Endothelial cell of umbilical vein (primary cell): ENCODE measurements around the gene GPNMB. TPM values are rescaled to one million over a fixed set of nuclear protein-coding genes. Genes with fewer than 3 reads are reported as not detected.

Experiments
- BruUV-seq: library from RNA; stranded (reverse); fragments of 400-500 nt; replicated peaks from 2 replicates; lab custom pipeline; 2021; lab: Mats Ljungman, UMichigan
- CTCF ChIA-PET: fragments of 300-600, 350-600 bp; sonication (Branson Sonifier 250); formaldehyde crosslinking; loops from one replicate; lab custom pipeline; 2021; ENCODE audit warnings: antibody characterized with exemption, inconsistent platforms; lab: Charles Lee
- POLR2A ChIA-PET: fragments of 300-600, 350-600 bp; sonication (Branson Sonifier 250); formaldehyde crosslinking; loops from one replicate; lab custom pipeline; 2021; ENCODE audit warnings: antibody characterized with exemption, inconsistent platforms; lab: Charles Lee
- DNase-seq: peaks from one replicate; pipeline ENCODE4 v3.0.0-alpha.2; 2011; ENCODE audit warnings: low read depth, low spot score
- FAIRE-seq: peaks from 2 replicates; lab custom pipeline; 2011; peaks lifted over from hg19 to GRCh38; lab: Jason Lieb, UNC
- H2AFZ ChIP-seq: 2 replicates; pipeline ENCODE4 v1.6.0; 2012; ENCODE audit warnings: low read depth, low read length, control low read depth, inconsistent platforms
- H3K27ac ChIP-seq: 2 replicates; pipeline ENCODE4 v1.5.1; 2011; ENCODE audit warnings: low read depth, mild to moderate bottlenecking, control low read depth, low read length, moderate library complexity; ENCODE audit not compliant: insufficient read depth
- H3K27me3 ChIP-seq, 2 experiments: 2 replicates each; pipeline versions ENCODE4 v1.6.0 to v1.6.1; 2011; ENCODE audit warnings: low read length in 2 of 2, mixed read lengths in 1 of 2; ENCODE audit not compliant: control insufficient read depth in 2 of 2, insufficient read depth in 2 of 2
- H3K36me3 ChIP-seq, 2 experiments: 2 replicates in 1 of 2; 3 replicates in 1 of 2; pipeline ENCODE4 v1.5.1; 2011; ENCODE audit warnings: low read length in 2 of 2, mild to moderate bottlenecking in 1 of 2, moderate library complexity in 1 of 2; ENCODE audit not compliant: control insufficient read depth in 2 of 2, insufficient read depth in 2 of 2; ENCODE audit errors: extremely low read depth in 1 of 2
- H3K4me1 ChIP-seq: 3 replicates; pipeline ENCODE4 v1.5.1; 2011; ENCODE audit warnings: mild to moderate bottlenecking, low read length; ENCODE audit not compliant: control insufficient read depth, insufficient read depth; ENCODE audit errors: extremely low read depth
- H3K4me2 ChIP-seq: 2 replicates; pipeline ENCODE4 v1.6.1; 2011; ENCODE audit warnings: low read length, control low read depth, mixed read lengths; ENCODE audit not compliant: insufficient read depth
- H3K4me3 ChIP-seq, 3 experiments: fragments of 200-600 bp in 1 of 3; sonication (generic), shearing (Covaris generic) in 1 of 3; replicated peaks in 1 of 3; 2 replicates each; pipeline ENCODE4 v1.5.1; 2011 to 2016; ENCODE audit warnings: control low read depth in 3 of 3, low read length in 3 of 3, mild to moderate bottlenecking in 2 of 3, inconsistent platforms in 1 of 3, low read depth in 1 of 3, moderate library complexity in 1 of 3; ENCODE audit not compliant: insufficient read depth in 1 of 3
- H3K79me2 ChIP-seq: 2 replicates; pipeline ENCODE4 v1.6.0; 2012; ENCODE audit warnings: low read length, inconsistent platforms; ENCODE audit not compliant: control insufficient read depth, insufficient read depth
- H3K9ac ChIP-seq: replicated peaks from 2 replicates; pipeline ENCODE3; 2011; ENCODE audit warnings: low read length, control low read depth; ENCODE audit not compliant: insufficient read depth; ENCODE audit errors: extremely low read depth
- H3K9me1 ChIP-seq: replicated peaks from 3 replicates; pipeline ENCODE4 v1.6.0; 2011; ENCODE audit warnings: mild to moderate bottlenecking, low read length; ENCODE audit not compliant: control insufficient read depth, insufficient read depth; ENCODE audit errors: extremely low read depth
- H3K9me3 ChIP-seq: replicated peaks from 2 replicates; pipeline ENCODE4 v1.5.1; 2012; ENCODE audit warnings: low read length, inconsistent platforms; ENCODE audit not compliant: control insufficient read depth, insufficient read depth
- H4K20me1 ChIP-seq: replicated peaks from 2 replicates; pipeline ENCODE3; 2011; ENCODE audit warnings: mild to moderate bottlenecking, low read length; ENCODE audit not compliant: control insufficient read depth, insufficient read depth; ENCODE audit errors: extremely low read depth
- EZH2 ChIP-seq: IDR thresholded peaks from 2 replicates; pipeline ENCODE4 v1.6.1; 2012; ENCODE audit warnings: borderline replicate concordance, low read depth, mild to moderate bottlenecking, moderate library complexity, low read length, inconsistent platforms; ENCODE audit not compliant: severe bottlenecking
- FOS ChIP-seq: IDR thresholded peaks from 2 replicates; pipeline ENCODE4 v1.6.1; 2011; ENCODE audit warnings: mild to moderate bottlenecking, low read length, moderate library complexity, borderline replicate concordance; ENCODE audit not compliant: insufficient read depth
- GATA2 ChIP-seq: IDR thresholded peaks from 2 replicates; pipeline ENCODE4 v1.7.0; 2011; ENCODE audit warnings: low read depth, mild to moderate bottlenecking, moderate library complexity, mixed read lengths, low read length; ENCODE audit not compliant: insufficient read length, insufficient read depth
- JUN ChIP-seq: IDR thresholded peaks from 2 replicates; pipeline ENCODE4 v1.6.1; 2011; ENCODE audit warnings: borderline replicate concordance, low read depth; ENCODE audit not compliant: insufficient read length, insufficient read depth
- MYC ChIP-seq: IDR thresholded peaks from one replicate; pipeline ENCODE4 v1.6.1; 2011; ENCODE audit warnings: mild to moderate bottlenecking, low read depth, low read length
- POLR2A ChIP-seq: IDR thresholded peaks from 2 replicates; pipeline ENCODE4 v1.6.1; 2012; ENCODE audit warnings: low read depth, mild to moderate bottlenecking, control low read depth, low read length
- POLR2AphosphoS5 ChIP-seq: IDR thresholded peaks from 2 replicates; pipeline ENCODE4 v1.6.1; 2012; ENCODE audit warnings: low read depth, mild to moderate bottlenecking, control low read depth, low read length, moderate library complexity; ENCODE audit not compliant: insufficient read depth
- dilution Hi-C: fragments of 300-500 bp; cut with MboI; formaldehyde crosslinking; loops from one replicate; pipeline ENCODE4 v1.15.0; 2019; ENCODE audit warnings: low sequenced_read_pairs; ENCODE audit not compliant: extremely low pct_ligation_motif_present
- intact Hi-C: fragments of 100-400 bp; cut with micrococcal nuclease; formaldehyde crosslinking; loops from one replicate; pipeline ENCODE4 v1.10.0; 2022
- polyA plus RNA-seq, 4 experiments: library from polyadenylated mRNA; depleted of rRNA in 3 of 4; stranded (reverse) in 3 of 4; unstranded in 1 of 4; fragments of >200 nt; gene quantifications; 2 replicates each; pipeline versions ENCODE4 v1.2.1 to v1.2.3, GENCODE V29; 2011 to 2012; ENCODE audit warnings: missing spikeins in 1 of 4
- total RNA-seq: library from RNA; stranded (reverse); gene quantifications from 2 replicates; pipeline ENCODE4 v1.2.3, GENCODE V29; 2021
- TF ChIP-seq, protein P1 (sequence below): IDR thresholded peaks from 2 replicates; pipeline ENCODE4 v1.6.1; 2011; ENCODE audit not compliant: insufficient read depth, insufficient read length
- TF ChIP-seq, protein P2 (sequence below), 2 donors: IDR thresholded peaks; 1 replicate in 1 of 2; 2 replicates in 1 of 2; pipeline ENCODE4 v1.5.1; 2011; ENCODE audit warnings: low read length in 2 of 2, mild to moderate bottlenecking in 2 of 2, moderate library complexity in 2 of 2, control low read depth in 1 of 2, inconsistent platforms in 1 of 2, low read depth in 1 of 2; ENCODE audit not compliant: insufficient read depth in 1 of 2; ENCODE audit errors: extremely low read depth in 1 of 2

Gene GPNMB
- total and polyA plus RNA-seq, 2 donors (not counting 3 experiments of a cell fraction or from before 2014, with no cell fraction given): 0.29 to 0.33 TPM

GRCh38 chr7:23213755-23214154, 32.8 kb upstream of the GPNMB start:
- no peak for FAIRE-seq
- TF ChIP-seq POLR2AphosphoS5 (no peak), EZH2 (no peak), JUN (no peak), POLR2A (no peak), FOS (no peak), GATA2 (no peak), MYC (no peak)
- TF ChIP-seq, protein P1, sequence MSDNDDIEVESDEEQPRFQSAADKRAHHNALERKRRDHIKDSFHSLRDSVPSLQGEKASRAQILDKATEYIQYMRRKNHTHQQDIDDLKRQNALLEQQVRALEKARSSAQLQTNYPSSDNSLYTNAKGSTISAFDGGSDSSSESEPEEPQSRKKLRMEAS: no peak
- TF ChIP-seq, protein P2, sequence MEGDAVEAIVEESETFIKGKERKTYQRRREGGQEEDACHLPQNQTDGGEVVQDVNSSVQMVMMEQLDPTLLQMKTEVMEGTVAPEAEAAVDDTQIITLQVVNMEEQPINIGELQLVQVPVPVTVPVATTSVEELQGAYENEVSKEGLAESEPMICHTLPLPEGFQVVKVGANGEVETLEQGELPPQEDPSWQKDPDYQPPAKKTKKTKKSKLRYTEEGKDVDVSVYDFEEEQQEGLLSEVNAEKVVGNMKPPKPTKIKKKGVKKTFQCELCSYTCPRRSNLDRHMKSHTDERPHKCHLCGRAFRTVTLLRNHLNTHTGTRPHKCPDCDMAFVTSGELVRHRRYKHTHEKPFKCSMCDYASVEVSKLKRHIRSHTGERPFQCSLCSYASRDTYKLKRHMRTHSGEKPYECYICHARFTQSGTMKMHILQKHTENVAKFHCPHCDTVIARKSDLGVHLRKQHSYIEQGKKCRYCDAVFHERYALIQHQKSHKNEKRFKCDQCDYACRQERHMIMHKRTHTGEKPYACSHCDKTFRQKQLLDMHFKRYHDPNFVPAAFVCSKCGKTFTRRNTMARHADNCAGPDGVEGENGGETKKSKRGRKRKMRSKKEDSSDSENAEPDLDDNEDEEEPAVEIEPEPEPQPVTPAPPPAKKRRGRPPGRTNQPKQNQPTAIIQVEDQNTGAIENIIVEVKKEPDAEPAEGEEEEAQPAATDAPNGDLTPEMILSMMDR (IDR thresholded peaks at IDR 0.05; ENCODE audit: extremely low read depth in 1 of 2, insufficient read depth in 1 of 2, low read depth in 1 of 2, low read length in 2 of 2): no peak
- Histone ChIP-seq H3K9me1 (no peaks in the 10 kb centered on the region), H3K79me2 (no peaks in the 10 kb centered on the region), H3K4me3 (no peak overlapping the region), H3K9me3 (no peaks in the 10 kb centered on the region), H3K27ac (no peak overlapping the region), H3K4me1 (no peaks in the 10 kb centered on the region), H3K4me2 (no peak overlapping the region), H3K36me3 (no peaks in the 10 kb centered on the region), H3K9ac (no peak overlapping the region), H3K27me3 (peaks cover 5 to 7% of the 10 kb centered on the region in 2 experiments), H2AFZ (no peak overlapping the region), H4K20me1 (no peaks in the 10 kb centered on the region)
- intact Hi-C loops: no loop called here
- no TSS peak for BruUV-seq
- CTCF ChIA-PET: interaction anchor here (1.2 to 1.6 kb wide), 2 partner anchors 9 to 10 kb away, joined by 6 read pairs; no protein-coding TSS in a partner anchor
- POLR2A ChIA-PET: no interaction called here
- DNase-seq: no peak
- dilution Hi-C loops: no loop called here
